Measurements from ENCODE around the gene PLOD3.

Gene PLOD3

GRCh38 chr7:101179117-101179516, 38.3 kb downstream of the PLOD3 start:
- DNase-seq (ENCODE audit: low spot score) = peak; percentile 72

GRCh38 chr7:101177644-101178043, 39.7 kb downstream of the PLOD3 start:
- no peak for DNase-seq (ENCODE audit: low spot score)

- DNase-seq (ENCODE audit: low spot score) = no peak
These were observed 41.7 kb downstream of the PLOD3 start for GRCh38 chr7:101175664-101176063.

- no peak for DNase-seq (ENCODE audit: low spot score)
These were observed 43.0 kb downstream of the PLOD3 start for GRCh38 chr7:101174322-101174854.

- peak; percentile 74 for DNase-seq (ENCODE audit: low spot score)
These were observed 43.6 kb downstream of the PLOD3 start for GRCh38 chr7:101173752-101174244.

GRCh38 chr7:101172854-101173751, 44.3 kb downstream of the PLOD3 start:
- no peak for DNase-seq (ENCODE audit: low spot score)

- DNase-seq (ENCODE audit: low spot score) = no peak
These were observed 45.2 kb downstream of the PLOD3 start for GRCh38 chr7:101172005-101172853.

- no peak for DNase-seq (ENCODE audit: low spot score)
These were observed 45.9 kb downstream of the PLOD3 start for GRCh38 chr7:101171442-101171837.

GRCh38 chr7:101170617-101171441, 46.6 kb downstream of the PLOD3 start:
- no peak for DNase-seq (ENCODE audit: low spot score)

- peak; percentile 62 for DNase-seq (ENCODE audit: low spot score)
These were observed 47.4 kb downstream of the PLOD3 start for GRCh38 chr7:101169838-101170551.

- no peak for DNase-seq (ENCODE audit: low spot score)
These were observed 48.1 kb downstream of the PLOD3 start for GRCh38 chr7:101169110-101169837.

- no peak for DNase-seq (ENCODE audit: low spot score)
These were observed 48.9 kb downstream of the PLOD3 start for GRCh38 chr7:101168412-101169049.

- no peak for DNase-seq (ENCODE audit: low spot score)
These were observed 49.6 kb downstream of the PLOD3 start for GRCh38 chr7:101167645-101168411.

- DNase-seq (ENCODE audit: low spot score) = no peak
These were observed 50.3 kb downstream of the PLOD3 start for GRCh38 chr7:101166909-101167644.

- no peak for DNase-seq (ENCODE audit: low spot score)
These were observed 50.8 kb downstream of the PLOD3 start for GRCh38 chr7:101166648-101166908.

- DNase-seq (ENCODE audit: low spot score) = no peak
These were observed 51.3 kb downstream of the PLOD3 start for GRCh38 chr7:101165958-101166647.

GRCh38 chr7:101165075-101165957, 52.1 kb downstream of the PLOD3 start, which contains the start of gene VGF:
Gene VGF (minus strand): TSS chr7:101165569. CDS start chr7:101164843, 726 bp downstream.
- peak; percentile 98 for DNase-seq (ENCODE audit: low spot score)
